ENCODE data around the gene NPAS4. TPM values are rescaled to one million over a fixed set of nuclear protein-coding genes. Genes with fewer than 3 reads are reported as not detected.
A peak's percentile ranks its signal among the peaks of the same experiment; 100 is the strongest.

The NPAS4 gene
- total RNA-seq, 1 donor from 2014 or later: 0.20 TPM

- no peak overlapping the region for H3K4me3 Mint-ChIP-seq (ENCODE audit: unreplicated experiment)
- H3K36me3 Mint-ChIP-seq (ENCODE audit: low read depth, unreplicated experiment): peaks cover 5% of the 10 kb centered on the region
- Histone ChIP-seq H3K4me3 (ENCODE audit: insufficient read depth, low read depth, low read length) (no peak overlapping the region), H4K20me1 (ENCODE audit: insufficient read depth, low read length) (peaks cover 10% of the 10 kb centered on the region), H3K9me3 (ENCODE audit: insufficient read depth, low read depth, low read length) (no peaks in the 10 kb centered on the region), H3K4me2 (ENCODE audit: low read length) (no peak overlapping the region), H3K36me3 (ENCODE audit: insufficient read depth, low read length) (no peaks in the 10 kb centered on the region), H3K4me1 (ENCODE audit: insufficient read depth, low read length) (peaks cover 10% of the 10 kb centered on the region), H3K79me2 (ENCODE audit: insufficient read depth, low read length) (no peaks in the 10 kb centered on the region), H3K9ac (ENCODE audit: low read length) (no peak overlapping the region), H3K27ac (ENCODE audit: low read depth, low read length) (no peak overlapping the region), H2AFZ (ENCODE audit: low read depth, low read length) (no peak overlapping the region), H3K27me3 (ENCODE audit: insufficient read depth, low read length) (no peaks in the 10 kb centered on the region)
- DNase-seq (ENCODE audit: low read depth) (no peak), FAIRE-seq (no peak)
- H3K4me1 Mint-ChIP-seq (ENCODE audit: low read depth, unreplicated experiment): peaks cover 3% of the 10 kb centered on the region
- no peaks in the 10 kb centered on the region for H3K27me3 Mint-ChIP-seq (ENCODE audit: low read depth, unreplicated experiment)
- no peak for TF ChIP-seq EZH2 (IDR thresholded peaks at IDR 0.05; ENCODE audit: insufficient read depth, low read length)
- TF ChIP-seq, protein P1, sequence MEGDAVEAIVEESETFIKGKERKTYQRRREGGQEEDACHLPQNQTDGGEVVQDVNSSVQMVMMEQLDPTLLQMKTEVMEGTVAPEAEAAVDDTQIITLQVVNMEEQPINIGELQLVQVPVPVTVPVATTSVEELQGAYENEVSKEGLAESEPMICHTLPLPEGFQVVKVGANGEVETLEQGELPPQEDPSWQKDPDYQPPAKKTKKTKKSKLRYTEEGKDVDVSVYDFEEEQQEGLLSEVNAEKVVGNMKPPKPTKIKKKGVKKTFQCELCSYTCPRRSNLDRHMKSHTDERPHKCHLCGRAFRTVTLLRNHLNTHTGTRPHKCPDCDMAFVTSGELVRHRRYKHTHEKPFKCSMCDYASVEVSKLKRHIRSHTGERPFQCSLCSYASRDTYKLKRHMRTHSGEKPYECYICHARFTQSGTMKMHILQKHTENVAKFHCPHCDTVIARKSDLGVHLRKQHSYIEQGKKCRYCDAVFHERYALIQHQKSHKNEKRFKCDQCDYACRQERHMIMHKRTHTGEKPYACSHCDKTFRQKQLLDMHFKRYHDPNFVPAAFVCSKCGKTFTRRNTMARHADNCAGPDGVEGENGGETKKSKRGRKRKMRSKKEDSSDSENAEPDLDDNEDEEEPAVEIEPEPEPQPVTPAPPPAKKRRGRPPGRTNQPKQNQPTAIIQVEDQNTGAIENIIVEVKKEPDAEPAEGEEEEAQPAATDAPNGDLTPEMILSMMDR (IDR thresholded peaks at IDR 0.05; ENCODE audit: insufficient read depth, low read depth, low read length): no peak
- peak overlapping the region; percentile 34 for H3K27ac Mint-ChIP-seq (ENCODE audit: unreplicated experiment)
- H3K9me3 Mint-ChIP-seq (ENCODE audit: unreplicated experiment): no peaks in the 10 kb centered on the region
Observed at GRCh38 chr11:66464916-66465315, 44.1 kb downstream of the NPAS4 start.

- no peak for FAIRE-seq
- H3K4me3 Mint-ChIP-seq (ENCODE audit: unreplicated experiment): peak overlapping the region; percentile 84
- H3K27ac ChIP-seq (ENCODE audit: low read depth, low read length): no peak overlapping the region
- H3K27me3 Mint-ChIP-seq (ENCODE audit: low read depth, unreplicated experiment): no peaks in the 10 kb centered on the region
- DNase-seq (ENCODE audit: low read depth): no peak
- peak overlapping the region; percentile 98 for H3K4me2 ChIP-seq (ENCODE audit: low read length)
- H3K36me3 Mint-ChIP-seq (ENCODE audit: low read depth, unreplicated experiment): peaks cover 5% of the 10 kb centered on the region
- no peak overlapping the region for H2AFZ ChIP-seq (ENCODE audit: low read depth, low read length)
- no peak for TF ChIP-seq EZH2 (IDR thresholded peaks at IDR 0.05; ENCODE audit: insufficient read depth, low read length)
- TF ChIP-seq, protein P1 (IDR thresholded peaks at IDR 0.05; ENCODE audit: insufficient read depth, low read depth, low read length): no peak
- H3K79me2 ChIP-seq (ENCODE audit: insufficient read depth, low read length): no peaks in the 10 kb centered on the region
- peak overlapping the region; percentile 34 for H3K27ac Mint-ChIP-seq (ENCODE audit: unreplicated experiment)
- no peaks in the 10 kb centered on the region for H3K27me3 ChIP-seq (ENCODE audit: insufficient read depth, low read length)
- peaks cover 10% of the 10 kb centered on the region for H4K20me1 ChIP-seq (ENCODE audit: insufficient read depth, low read length)
- peaks cover 3% of the 10 kb centered on the region for H3K4me1 Mint-ChIP-seq (ENCODE audit: low read depth, unreplicated experiment)
- H3K9ac ChIP-seq (ENCODE audit: low read length): peak overlapping the region; percentile 79
- H3K4me1 ChIP-seq (ENCODE audit: insufficient read depth, low read length): peaks cover 10% of the 10 kb centered on the region
- no peaks in the 10 kb centered on the region for H3K9me3 Mint-ChIP-seq (ENCODE audit: unreplicated experiment)
- peak overlapping the region; percentile 67 for H3K4me3 ChIP-seq (ENCODE audit: insufficient read depth, low read depth, low read length)
- no peaks in the 10 kb centered on the region for H3K9me3 ChIP-seq (ENCODE audit: insufficient read depth, low read depth, low read length)
- H3K36me3 ChIP-seq (ENCODE audit: insufficient read depth, low read length): no peaks in the 10 kb centered on the region
Observed at GRCh38 chr11:66465373-66466224, 44.8 kb downstream of the NPAS4 start.
